Esophagus (tissue), 2 donors: Measurements from ENCODE around the gene NBAS. TPM values are rescaled to one million over a fixed set of nuclear protein-coding genes. Genes with fewer than 3 reads are reported as not detected.
"Not testable (repeated sequence)": the region's sequence is repeated elsewhere in the genome, so short reads cannot be mapped to it uniquely, and the experiment has no call there.

Source experiments
- H3K27ac ChIP-seq, 2 donors: one replicate each; pipeline ENCODE4 v1.5.1; 2013; ENCODE audit warnings: low read depth in 2 of 2, mild to moderate bottlenecking in 2 of 2, inconsistent platforms in 1 of 2, low read length in 1 of 2, moderate library complexity in 1 of 2
- H3K27me3 ChIP-seq, 2 donors: one replicate each; pipeline ENCODE4 v1.6.1; 2013; ENCODE audit warnings: low read length in 2 of 2, control low read depth in 1 of 2, mild to moderate bottlenecking in 1 of 2; ENCODE audit not compliant: insufficient read depth in 2 of 2, control insufficient read depth in 1 of 2
- H3K36me3 ChIP-seq, 2 donors: one replicate each; pipeline ENCODE4 v1.6.1; 2013; ENCODE audit warnings: low read length in 1 of 2; ENCODE audit not compliant: control insufficient read depth in 2 of 2, insufficient read depth in 2 of 2
- H3K4me1 ChIP-seq, 2 donors: one replicate each; pipeline ENCODE4 v1.6.1; 2013; ENCODE audit warnings: low read length in 1 of 2; ENCODE audit not compliant: control insufficient read depth in 2 of 2, insufficient read depth in 2 of 2
- H3K4me3 ChIP-seq, 2 donors: one replicate each; pipeline ENCODE4 v1.5.1; 2013; ENCODE audit warnings: low read length in 2 of 2, mild to moderate bottlenecking in 2 of 2, low read depth in 1 of 2, moderate library complexity in 1 of 2
- H3K9me3 ChIP-seq, 2 donors: one replicate each; pipeline ENCODE4 v1.6.1; 2013; ENCODE audit warnings: mild to moderate bottlenecking in 2 of 2, low read depth in 1 of 2, low read length in 1 of 2, moderate library complexity in 1 of 2; ENCODE audit not compliant: control insufficient read depth in 2 of 2, insufficient read depth in 1 of 2
- WGBS, 2 donors: extraction: QIAGEN DNeasy Blood & Tissue Kit; methylation state at CpG; one replicate each; pipeline ENCODE4 v1.1.7; 2013; 5-methylcytosine and 5-hydroxymethylcytosine counted together
- polyA plus RNA-seq, 2 donors: library from polyadenylated mRNA; stranded (reverse); fragments of 200-250 nt; gene quantifications; one replicate each; pipeline ENCODE4 v1.2.3, GENCODE V29; 2013
- donor health status: healthy with polysubstance abuse.
- donor health status: Bipolar disorder and iron deficiency.

Gene NBAS
- polyA plus RNA-seq, 2 donors, result 13.8 to 15.0 TPM

- WGBS, 2 donors, result 93 to 96% methylated on average over 22 of the region's 22 CpGs
- not testable (repeated sequence) for H3K4me1 ChIP-seq, H3K27me3 ChIP-seq, H3K27ac ChIP-seq, H3K9me3 ChIP-seq, H3K36me3 ChIP-seq, H3K4me3 ChIP-seq
Measured at GRCh38 chr2:15439768-15440524, 121.2 kb downstream of the NBAS start.

DNA sequence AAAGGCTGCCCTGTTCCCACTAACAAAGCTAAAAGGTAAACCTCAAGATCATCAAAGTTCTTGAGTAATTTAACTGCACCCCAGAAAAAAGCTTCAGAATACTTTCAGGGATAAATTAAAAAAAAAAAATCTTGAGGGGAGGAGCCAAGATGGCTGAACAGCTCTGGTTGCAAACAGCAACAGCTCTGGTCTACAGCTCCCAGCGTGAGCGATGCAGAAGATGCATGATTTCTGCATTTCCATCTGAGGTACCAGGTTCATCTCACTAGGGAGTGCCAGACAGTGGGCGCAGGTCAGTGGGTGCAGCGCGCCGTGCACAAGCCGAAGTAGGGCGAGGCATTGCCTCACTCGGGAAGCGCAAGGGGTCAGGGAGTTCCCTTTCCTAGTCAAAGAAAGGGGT is 121.8 kb downstream of the NBAS start:
- not testable (repeated sequence) for H3K27me3 ChIP-seq, H3K4me3 ChIP-seq, H3K27ac ChIP-seq, H3K9me3 ChIP-seq, H3K36me3 ChIP-seq, H3K4me1 ChIP-seq
- 94 to 99% methylated on average over 9 to 10 of the region's 10 CpGs for WGBS, 2 donors

- Histone ChIP-seq H3K36me3 (no peaks in the 10 kb centered on the region), H3K27ac (no peak overlapping the region), H3K4me3 (no peak overlapping the region), H3K4me1 (no peaks in the 10 kb centered on the region), H3K9me3 (peaks cover 0 to 2% of the 10 kb centered on the region in 2 donors), H3K27me3 (no peaks in the 10 kb centered on the region)
- WGBS, 2 donors, result 93 to 98% methylated on average over 2 of the region's 2 CpGs
Measured at GRCh38 chr2:15436195-15436594, 124.9 kb downstream of the NBAS start.

GRCh38 chr2:15435474-15435873 is 125.7 kb downstream of the NBAS start:
- WGBS, 2 donors, result 75 to 85% methylated on average over 5 of the region's 5 CpGs

DNA sequence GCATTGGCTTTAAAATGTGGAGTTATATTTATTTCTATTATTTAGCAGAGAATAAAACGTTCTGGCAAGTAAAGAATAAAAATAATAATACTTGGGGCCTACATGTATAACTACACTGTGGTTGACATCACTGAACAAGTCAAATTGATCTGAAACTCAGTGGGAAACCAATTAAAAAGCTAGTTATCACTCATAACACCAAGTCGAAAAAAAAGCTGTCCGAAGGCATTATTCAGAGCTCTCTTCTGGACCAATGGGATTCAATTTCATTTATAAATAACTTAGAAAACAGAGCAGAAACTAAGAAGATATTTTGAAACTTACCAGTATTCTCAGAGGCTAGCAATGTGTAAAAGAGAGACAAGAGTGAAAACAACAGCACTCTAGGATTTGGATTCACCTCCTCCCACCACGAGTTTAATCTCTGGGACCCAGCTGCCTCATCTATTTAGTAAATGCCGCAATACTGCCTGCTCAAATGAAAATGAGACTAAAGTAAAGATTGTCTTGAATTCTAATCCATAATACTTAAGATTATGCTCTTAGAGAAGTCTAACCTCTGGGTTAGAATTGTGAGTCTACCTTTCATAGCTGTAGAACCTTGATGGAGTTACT is 128.4 kb downstream of the NBAS start:
- Histone ChIP-seq H3K4me3 (no peak overlapping the region), H3K36me3 (no peaks in the 10 kb centered on the region), H3K4me1 (no peaks in the 10 kb centered on the region), H3K9me3 (no peaks in the 10 kb centered on the region), H3K27ac (no peak overlapping the region), H3K27me3 (no peaks in the 10 kb centered on the region)
- 85 to 86% methylated on average over 5 of the region's 5 CpGs for WGBS, 2 donors

More at GRCh38 chr2:15435474-15435873, 125.7 kb downstream of the NBAS start:
- Histone ChIP-seq H3K4me1 (no peaks in the 10 kb centered on the region), H3K36me3 (no peaks in the 10 kb centered on the region), H3K4me3 (no peak overlapping the region), H3K9me3 (peaks cover 0 to 2% of the 10 kb centered on the region in 2 donors), H3K27ac (no peak overlapping the region), H3K27me3 (no peaks in the 10 kb centered on the region)

- WGBS, 2 donors, result 72 to 83% methylated on average over 1 of the region's 1 CpG
- no peaks in the 10 kb centered on the region for H3K27me3 ChIP-seq
- no peak overlapping the region for H3K4me3 ChIP-seq
- H3K4me1 ChIP-seq, result no peaks in the 10 kb centered on the region
- no peak overlapping the region for H3K27ac ChIP-seq
- no peaks in the 10 kb centered on the region for H3K9me3 ChIP-seq
- no peaks in the 10 kb centered on the region for H3K36me3 ChIP-seq
Measured at GRCh38 chr2:15429032-15429431, 132.1 kb downstream of the NBAS start.

- no peak overlapping the region for H3K27ac ChIP-seq
- H3K36me3 ChIP-seq, result no peaks in the 10 kb centered on the region
- H3K4me1 ChIP-seq, result no peaks in the 10 kb centered on the region
- no peaks in the 10 kb centered on the region for H3K9me3 ChIP-seq
- H3K27me3 ChIP-seq, result no peaks in the 10 kb centered on the region
- H3K4me3 ChIP-seq, result no peak overlapping the region
Measured at GRCh38 chr2:15427987-15428386, 133.1 kb downstream of the NBAS start.

DNA sequence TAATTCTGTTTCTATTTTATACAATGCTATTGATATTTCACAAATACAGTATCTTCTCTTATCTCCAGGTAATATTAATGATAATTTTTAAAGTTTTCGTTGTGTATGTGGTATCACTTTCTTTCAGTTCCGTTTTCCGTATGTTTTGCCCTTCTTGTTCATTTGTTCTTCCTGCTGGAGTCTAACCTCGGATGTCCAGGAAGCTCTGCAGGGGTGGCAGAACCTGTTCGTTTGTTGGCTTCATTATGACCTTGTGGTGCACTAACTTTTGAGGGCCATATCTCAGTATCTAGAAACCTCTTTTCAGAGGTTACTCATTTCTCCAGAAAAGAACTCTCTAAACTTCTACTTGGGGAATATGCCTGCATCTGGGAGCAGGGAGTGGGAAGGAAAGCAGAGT is 134.5 kb downstream of the NBAS start:
- WGBS, 2 donors, result 89 to 92% methylated on average over 5 of the region's 5 CpGs
- H3K36me3 ChIP-seq, result no peaks in the 10 kb centered on the region
- H3K9me3 ChIP-seq, result no peaks in the 10 kb centered on the region
- H3K27ac ChIP-seq, result no peak overlapping the region
- no peaks in the 10 kb centered on the region for H3K4me1 ChIP-seq
- no peak overlapping the region for H3K4me3 ChIP-seq
- no peaks in the 10 kb centered on the region for H3K27me3 ChIP-seq

DNA sequence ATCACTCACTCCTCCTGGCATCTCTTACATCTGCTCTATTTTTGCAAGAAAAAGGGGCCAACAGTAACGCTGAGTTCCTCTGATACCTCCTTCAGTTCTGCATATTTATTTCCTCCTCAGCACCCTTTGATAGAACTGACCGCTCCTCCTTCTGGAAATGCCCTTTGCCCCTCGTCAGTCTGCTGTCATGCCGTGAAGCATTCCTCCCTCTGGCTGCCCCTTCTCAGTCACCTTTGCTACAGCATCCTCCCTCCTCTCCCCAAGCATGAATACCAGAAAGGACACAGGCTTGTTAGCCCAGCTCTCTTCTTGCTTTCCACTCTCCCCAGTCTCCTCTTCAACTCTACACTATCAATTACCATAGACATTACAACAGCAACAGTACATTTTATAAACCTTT is 135.4 kb downstream of the NBAS start:
- Histone ChIP-seq H3K27ac (no peak overlapping the region), H3K9me3 (no peaks in the 10 kb centered on the region), H3K4me1 (no peaks in the 10 kb centered on the region)

GRCh38 chr2:15421753-15422152 is 139.4 kb downstream of the NBAS start:
- no peak overlapping the region for H3K27ac ChIP-seq
- H3K4me1 ChIP-seq, result no peaks in the 10 kb centered on the region
- H3K4me3 ChIP-seq, result no peak overlapping the region
- WGBS, 2 donors, result 90 to 91% methylated on average over 3 of the region's 3 CpGs
- H3K27me3 ChIP-seq, result no peaks in the 10 kb centered on the region
- H3K9me3 ChIP-seq, result no peaks in the 10 kb centered on the region
- peaks cover 0 to 2% of the 10 kb centered on the region in 2 donors for H3K36me3 ChIP-seq

More for the DNA sequence above, 135.4 kb downstream of the NBAS start:
- 73 to 79% methylated on average over 4 of the region's 4 CpGs for WGBS, 2 donors
- H3K36me3 ChIP-seq, result no peaks in the 10 kb centered on the region
- H3K27me3 ChIP-seq, result no peaks in the 10 kb centered on the region
- H3K4me3 ChIP-seq, result no peak overlapping the region
